HEK293T (cell line): ENCODE data around the gene USP44.

Experiments
- ARNT ChIP-seq: fragments of 450-650 bp; IDR thresholded peaks from 2 replicates; pipeline ENCODE4 v1.6.1; 2017; ENCODE audit warnings: mild to moderate bottlenecking
- ELF4 ChIP-seq: fragments of 450-650 bp; IDR thresholded peaks from 2 replicates; pipeline ENCODE4 v1.6.1; 2017; ENCODE audit warnings: antibody characterized with exemption
- FOXA1 ChIP-seq: fragments of 450-650 bp; IDR thresholded peaks from 2 replicates; pipeline ENCODE4 v1.6.1; 2016; ENCODE audit warnings: mild to moderate bottlenecking
- FOXK2 ChIP-seq: fragments of 450-650 bp; IDR thresholded peaks from 2 replicates; pipeline ENCODE4 v1.6.1; 2016; ENCODE audit warnings: mild to moderate bottlenecking
- FOXM1 ChIP-seq: fragments of 450-650 bp; IDR thresholded peaks from 2 replicates; pipeline ENCODE4 v1.6.1; 2017; ENCODE audit warnings: mild to moderate bottlenecking, borderline replicate concordance
- LEF1 ChIP-seq: fragments of 450-650 bp; IDR thresholded peaks from 2 replicates; pipeline ENCODE4 v1.6.1; 2017; ENCODE audit warnings: mild to moderate bottlenecking, borderline replicate concordance
- NFRKB ChIP-seq: fragments of 450-650 bp; IDR thresholded peaks from 2 replicates; pipeline ENCODE4 v1.6.1; 2016; ENCODE audit warnings: mild to moderate bottlenecking, moderate library complexity
- SUZ12 ChIP-seq: fragments of 450-650 bp; IDR thresholded peaks from 2 replicates; pipeline ENCODE4 v1.6.1; 2016; ENCODE audit warnings: mild to moderate bottlenecking
- TARDBP ChIP-seq: fragments of 450-650 bp; IDR thresholded peaks from 2 replicates; pipeline ENCODE4 v1.6.1; 2016
- ZNF384 ChIP-seq: fragments of 450-650 bp; IDR thresholded peaks from 2 replicates; pipeline ENCODE4 v1.6.1; 2016

- no peak for TF ChIP-seq FOXK2
- TF ChIP-seq FOXA1, result no peak
- TF ChIP-seq SUZ12, result no peak
- no peak for TF ChIP-seq LEF1
- no peak for TF ChIP-seq ZNF384
- TF ChIP-seq FOXM1, result no peak
- no peak for TF ChIP-seq TARDBP
- TF ChIP-seq NFRKB, result no peak
- TF ChIP-seq ARNT, result no peak
- TF ChIP-seq ELF4, result no peak
These were observed 2.1 kb upstream of the USP44 start for GRCh38 chr12:95553197-95553943.
